ENCODE data around the gene CCDC171.

GRCh38 chr9:15882883-15883282 lies 330.0 kb downstream of the CCDC171 start:
- TF ChIP-seq POLR2A (IDR thresholded peaks at IDR 0.05) (no peak), CTCF (IDR thresholded peaks at IDR 0.05) (no peak)
